Renal cortex interstitium (tissue), 11 donors: Measurements from ENCODE around the gene SMR3A. TPM values are rescaled to one million over a fixed set of nuclear protein-coding genes. Genes with fewer than 3 reads are reported as not detected.

Source experiments
- DNase-seq, 11 donors: peaks; one replicate each; pipeline ENCODE4 v3.0.0-alpha.2; 2013; ENCODE audit warnings: low read depth in 9 of 11, low spot score in 4 of 11; ENCODE audit errors: extremely low read depth in 1 of 11
- polyA plus RNA-seq, 3 donors: library from polyadenylated mRNA; unstranded; fragments of 120-200 nt; gene quantifications; one replicate each; pipeline ENCODE4 v1.2.1, GENCODE V29; 2013; ENCODE audit not compliant: insufficient read length in 3 of 3

The SMR3A gene
- polyA plus RNA-seq, 3 donors, result not detected

DNA sequence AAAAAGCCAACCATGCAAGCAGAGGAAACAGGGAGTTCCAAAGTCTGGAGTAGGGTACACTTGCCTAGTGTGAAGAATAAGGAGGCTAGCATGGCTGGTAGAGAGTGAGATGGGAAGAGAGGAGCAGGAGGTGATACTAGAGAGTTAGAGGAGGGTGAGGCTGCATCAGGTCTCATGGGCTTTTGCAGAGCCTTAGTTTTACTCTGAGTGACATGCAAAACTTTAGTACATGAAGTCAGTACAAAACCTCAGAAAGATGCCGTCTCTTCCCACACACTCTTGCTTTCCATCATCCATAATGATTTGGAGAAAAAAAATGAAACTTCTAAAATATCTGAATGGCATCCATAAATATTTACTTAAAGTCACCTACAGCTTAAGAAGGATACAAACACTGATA is 42.2 kb downstream of the SMR3A start:
- no peak for DNase-seq

DNA sequence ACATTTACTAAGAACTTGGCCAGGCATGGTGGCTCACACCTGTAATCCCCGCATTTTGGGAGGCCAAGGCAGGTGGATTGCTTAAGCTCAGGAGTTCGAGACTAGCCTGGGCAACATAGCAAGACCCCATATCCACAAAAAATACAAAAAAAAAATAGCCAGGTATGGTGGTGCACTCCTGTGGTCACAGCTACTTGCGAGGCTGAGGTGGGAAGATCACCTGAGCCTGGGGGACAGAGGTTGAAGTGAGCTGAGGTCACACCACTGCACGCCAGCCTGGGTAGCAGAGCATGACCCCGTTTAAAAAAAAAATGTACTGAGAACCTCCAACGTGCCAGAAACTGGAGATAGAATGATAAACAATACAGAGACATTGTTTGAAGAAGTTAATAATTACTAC is 45.2 kb downstream of the SMR3A start:
- no peak for DNase-seq

Other genes starting within 250 kb of the SMR3A start
- gene PRR27, start 206.5 kb upstream of the SMR3A start, polyA plus RNA-seq, result under 1 TPM; 0.06 to 0.26 (median 0.09) TPM
- 1 to 10 TPM; 1.2 to 1.8 (median 1.2) TPM for gene ODAM, start 165.0 kb upstream of the SMR3A start, polyA plus RNA-seq
- under 1 TPM; 0.79 to 0.82 (median 0.81) TPM for gene FDCSP, start 134.6 kb upstream of the SMR3A start, polyA plus RNA-seq
- not detected for gene CSN3, start 118.2 kb upstream of the SMR3A start, polyA plus RNA-seq
- gene CABS1, start 25.8 kb upstream of the SMR3A start, polyA plus RNA-seq, result under 1 TPM in 2 of 3 donors, not detected in 1; 0.11 to 0.12 TPM
- not detected for gene SMR3B, start 22.4 kb downstream of the SMR3A start, polyA plus RNA-seq
- not detected for gene OPRPN, start 37.2 kb downstream of the SMR3A start, polyA plus RNA-seq
- under 1 TPM in 1 of 3 donors, not detected in 2; 0.34 TPM for gene MUC7, start 111.4 kb downstream of the SMR3A start, polyA plus RNA-seq
- not detected for gene AMTN, start 157.8 kb downstream of the SMR3A start, polyA plus RNA-seq
- gene AMBN, start 231.5 kb downstream of the SMR3A start, polyA plus RNA-seq, result 1 to 10 TPM; 1.4 to 1.7 (median 1.6) TPM